K562 (cell line): ENCODE data around the gene PLEKHG4B. TPM values are rescaled to one million over a fixed set of nuclear protein-coding genes. Genes with fewer than 3 reads are reported as not detected.

Experiments
- ATAC-seq: fragments of 200-7000 bp; cut with Tn5 transposase; 3 replicates; pipeline ENCODE4 v1.9.1; 2020; ENCODE audit warnings: moderate library complexity
- BruUV-seq: library from RNA; stranded (reverse); fragments of 400-500 nt; replicated peaks from 2 replicates; lab custom pipeline; 2021; lab: Mats Ljungman, UMichigan
- CTCF ChIA-PET: fragments of 300-600 bp; formaldehyde crosslinking; extraction: SDS; loops from one replicate; lab custom pipeline; 2021; ENCODE audit warnings: low intra/inter-chr PET ratio; lab: Yijun Ruan, JAX
- POLR2A ChIA-PET: fragments of 300-600, 350-650 bp; sonication (Branson Sonifier 250); formaldehyde crosslinking; extraction: SDS; loops from one replicate; lab custom pipeline; 2021; ENCODE audit warnings: antibody characterized with exemption, inconsistent platforms; lab: Yijun Ruan, JAX
- DNase-seq, 4 experiments: peaks; one replicate each; pipeline versions ENCODE4 v3.0.0 to v3.0.0-alpha.2; 2011 to 2018; ENCODE audit warnings: low spot score in 3 of 4, mixed read lengths in 3 of 4; ENCODE audit errors: extremely low read depth in 1 of 4
- FAIRE-seq: peaks from 2 replicates; lab custom pipeline; 2011; peaks lifted over from hg19 to GRCh38; lab: Jason Lieb, UNC
- H2AFZ ChIP-seq: 2 replicates; pipeline ENCODE4 v1.6.0; 2011; ENCODE audit warnings: low read depth, low read length, control low read depth, inconsistent platforms
- H3K27ac ChIP-seq: fragments of 200-600 bp; 3 replicates; pipeline ENCODE4 v1.8.0; 2011; ENCODE audit warnings: low read depth, mild to moderate bottlenecking, control low read depth, inconsistent platforms, low read length, moderate library complexity, mixed read lengths; ENCODE audit errors: extremely low read depth
- H3K27me3 ChIP-seq, 2 experiments: fragments of 300-600 bp in 1 of 2; 2 replicates in 1 of 2; 3 replicates in 1 of 2; pipeline versions ENCODE4 v1.6.0 to v1.8.0; 2011; ENCODE audit warnings: inconsistent platforms in 2 of 2, low read length in 2 of 2, mild to moderate bottlenecking in 1 of 2, mixed read lengths in 1 of 2, moderate library complexity in 1 of 2; ENCODE audit not compliant: control insufficient read depth in 2 of 2, insufficient read depth in 2 of 2
- H3K36me3 ChIP-seq: fragments of 300-600 bp; 3 replicates; pipeline ENCODE4 v1.8.0; 2011; ENCODE audit warnings: mild to moderate bottlenecking, low read length, inconsistent platforms; ENCODE audit not compliant: control insufficient read depth, insufficient read depth
- H3K4me1 ChIP-seq, 2 experiments: fragments of 200-600 bp in 1 of 2; replicated peaks in 1 of 2; 2 replicates in 1 of 2; 3 replicates in 1 of 2; pipeline versions ENCODE4 v1.5.1 to v1.8.0; 2011; ENCODE audit warnings: inconsistent platforms in 2 of 2, low read length in 2 of 2, mild to moderate bottlenecking in 1 of 2, mixed read lengths in 1 of 2, moderate library complexity in 1 of 2; ENCODE audit not compliant: control insufficient read depth in 2 of 2, insufficient read depth in 2 of 2
- H3K4me2 ChIP-seq: 2 replicates; pipeline ENCODE4 v1.6.1; 2011; ENCODE audit warnings: low read length, control low read depth, inconsistent platforms, mixed read lengths; ENCODE audit not compliant: insufficient read depth
- H3K4me3 ChIP-seq: fragments of 200-600 bp; sonication (generic), shearing (Covaris generic); 2 replicates; pipeline ENCODE4 v1.5.1; 2016; ENCODE audit warnings: control low read depth, inconsistent platforms
- H3K79me2 ChIP-seq: fragments of 200-600 bp; 3 replicates; pipeline ENCODE4 v1.8.0; 2011; ENCODE audit warnings: low read length, inconsistent platforms; ENCODE audit not compliant: control insufficient read depth, insufficient read depth
- H3K9ac ChIP-seq, 2 experiments: 2 replicates each; pipeline versions ENCODE4 v1.6.0 to v1.6.1; 2011; ENCODE audit warnings: low read depth in 2 of 2, low read length in 2 of 2, control low read depth in 1 of 2, inconsistent platforms in 1 of 2, mild to moderate bottlenecking in 1 of 2, mixed read lengths in 1 of 2; ENCODE audit not compliant: insufficient read depth in 1 of 2
- H3K9me1 ChIP-seq: one replicate; pipeline ENCODE4 v1.6.0; 2011; ENCODE audit warnings: inconsistent platforms, mild to moderate bottlenecking, low read length, moderate library complexity; ENCODE audit not compliant: control insufficient read depth, insufficient read depth
- H3K9me3 ChIP-seq: replicated peaks from 2 replicates; pipeline ENCODE4 v1.5.1; 2011; ENCODE audit warnings: low read depth, low read length, inconsistent platforms; ENCODE audit not compliant: control insufficient read depth, insufficient read depth
- H4K20me1 ChIP-seq: replicated peaks from 2 replicates; pipeline ENCODE4 v1.6.1; 2011; ENCODE audit warnings: low read length, inconsistent platforms, mixed read lengths; ENCODE audit not compliant: control insufficient read depth, insufficient read depth
- ARNT ChIP-seq, 2 experiments: fragments of 450-650 bp; IDR thresholded peaks; 2 replicates each; pipeline ENCODE4 v1.6.1; 2016; ENCODE audit warnings: mild to moderate bottlenecking in 1 of 2
- NFE2L1 ChIP-seq: fragments of 450-650 bp; IDR thresholded peaks from 2 replicates; pipeline ENCODE4 v1.6.1; 2016; ENCODE audit warnings: missing genetic modification characterization, low read depth, mild to moderate bottlenecking, missing compliant biosample characterization, moderate library complexity, borderline replicate concordance
- PCBP1 ChIP-seq: fragments of 200-400 bp; formaldehyde crosslinking; IDR thresholded peaks from 2 replicates; pipeline ENCODE4 v1.6.1; 2018; ENCODE audit warnings: mild to moderate bottlenecking, low read depth, low read length; ENCODE audit not compliant: poor library complexity, severe bottlenecking
- RFX1 ChIP-seq: fragments of 450-650 bp; IDR thresholded peaks from 2 replicates; pipeline ENCODE4 v1.6.1; 2016; ENCODE audit warnings: mild to moderate bottlenecking, moderate library complexity
- SP1 ChIP-seq: sonication (generic); formaldehyde crosslinking; IDR thresholded peaks from 2 replicates; pipeline ENCODE4 v1.8.1; 2022; ENCODE audit warnings: mild to moderate bottlenecking, missing genetic modification reagents
- TOE1 ChIP-seq, 2 experiments: fragments of 450-650 bp in 1 of 2; sonication (generic) in 1 of 2; formaldehyde crosslinking in 1 of 2; IDR thresholded peaks; 2 replicates each; pipeline versions ENCODE4 v1.7.1 to v1.8.0; 2016 to 2022; ENCODE audit warnings: borderline replicate concordance in 2 of 2, mild to moderate bottlenecking in 2 of 2, antibody characterized with exemption in 1 of 2, inconsistent platforms in 1 of 2, low read depth in 1 of 2, missing genetic modification reagents in 1 of 2, moderate library complexity in 1 of 2
- ZNF12 ChIP-seq: sonication (generic); formaldehyde crosslinking; IDR thresholded peaks from 2 replicates; pipeline ENCODE4 v1.4.0; 2020; ENCODE audit warnings: mild to moderate bottlenecking, missing genetic modification reagents
- ZNF175 ChIP-seq: fragments of 200-800 bp; sonication (Bioruptor generic); IDR thresholded peaks from 2 replicates; pipeline ENCODE4 v1.6.1; 2016; ENCODE audit warnings: low read depth, mild to moderate bottlenecking, missing genetic modification characterization, missing compliant biosample characterization
- ZNF217 ChIP-seq: sonication (generic); formaldehyde crosslinking; IDR thresholded peaks from 2 replicates; pipeline ENCODE4 v1.8.0; 2022; ENCODE audit warnings: mild to moderate bottlenecking, missing genetic modification reagents
- WGBS: fragments of 100-300 bp; shearing (Covaris generic); methylation state at CpG from one replicate; pipeline ENCODE4 v1.1.6; 2016; ENCODE audit warnings: low coverage, mixed read lengths; ENCODE audit not compliant: insufficient coverage; ENCODE audit errors: missing lambda C conversion rate; 5-methylcytosine and 5-hydroxymethylcytosine counted together
- in situ Hi-C: fragments of 300-500 bp; cut with MboI; formaldehyde crosslinking; loops from 4 replicates; pipeline ENCODE4 v1.15.0; 2018; ENCODE audit warnings: inconsistent platforms, mixed read lengths
- intact Hi-C: fragments of 100-400 bp; cut with micrococcal nuclease; formaldehyde crosslinking; loops from 2 replicates; pipeline ENCODE4 v1.14.2; 2022
- polyA plus RNA-seq, 8 experiments: library from polyadenylated mRNA; depleted of rRNA in 4 of 8; stranded (reverse) in 5 of 8; unstranded in 3 of 8; fragments of >200 nt; fragmentation: Nextera tagmentation in 2 of 8; fragmentation: Illumina TruSeq in 1 of 8; extraction: Ambion mirVana in 2 of 8; extraction: Trizol in 1 of 8; gene quantifications; 2 replicates each; pipeline versions ENCODE4 v1.2.1 to v1.2.3, GENCODE V29; 2011 to 2014; ENCODE audit warnings: inconsistent platforms in 1 of 8, missing spikeins in 1 of 8
- total RNA-seq, 7 experiments: library from RNA; depleted of rRNA in 6 of 7; stranded (reverse); fragments of >200 nt in 6 of 7; fragmentation: Illumina TruSeq in 2 of 7; extraction: Trizol in 2 of 7; gene quantifications; 2 replicates each; pipeline versions ENCODE4 v1.2.1 to v1.2.3, GENCODE V29; 2011 to 2021; ENCODE audit warnings: low replicate concordance in 1 of 7
- TF ChIP-seq, protein P1 (sequence below): fragments of 250-450 bp; sonication (Bioruptor Pico); IDR thresholded peaks from 2 replicates; pipeline ENCODE4 v1.5.0; 2021; ENCODE audit warnings: mild to moderate bottlenecking, moderate library complexity
- TF ChIP-seq, protein P2 (sequence below): fragments of 250-450 bp; sonication (Bioruptor Pico); IDR thresholded peaks from 2 replicates; pipeline ENCODE4 v1.9.0; 2021; ENCODE audit warnings: mild to moderate bottlenecking, inconsistent platforms
- TF ChIP-seq, protein P3 (sequence below): fragments of 150-350 bp; conservative IDR thresholded peaks from 2 replicates; pipeline ENCODE4 v1.6.1; 2014; ENCODE audit warnings: low read length

PLEKHG4B gene
- total and polyA plus RNA-seq, 9 of the 15 experiments (the other 6 are each of a cell fraction or from before 2014, with no cell fraction given) = 0.02 TPM; not detected in 8

DNA sequence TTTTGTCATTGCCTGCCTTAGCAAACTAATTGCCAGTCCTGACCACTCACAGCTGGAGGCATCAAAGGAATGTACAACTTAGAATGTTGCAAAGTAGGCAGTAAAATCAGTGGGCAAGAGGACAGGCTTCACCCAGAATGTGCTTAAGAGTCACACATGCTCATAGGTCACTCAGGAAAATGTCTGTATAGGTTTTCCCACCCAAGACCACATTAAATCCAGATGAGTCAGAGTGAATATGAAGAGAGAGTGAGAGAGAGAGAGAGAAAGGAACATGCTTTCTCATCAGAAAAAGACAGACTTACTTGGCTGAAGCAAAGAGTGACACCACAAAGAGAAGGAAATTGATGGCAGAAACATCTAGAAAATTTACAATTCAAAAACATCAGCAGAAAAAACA, 37.9 kb downstream of the PLEKHG4B start (continued):
- TF ChIP-seq, protein P1, sequence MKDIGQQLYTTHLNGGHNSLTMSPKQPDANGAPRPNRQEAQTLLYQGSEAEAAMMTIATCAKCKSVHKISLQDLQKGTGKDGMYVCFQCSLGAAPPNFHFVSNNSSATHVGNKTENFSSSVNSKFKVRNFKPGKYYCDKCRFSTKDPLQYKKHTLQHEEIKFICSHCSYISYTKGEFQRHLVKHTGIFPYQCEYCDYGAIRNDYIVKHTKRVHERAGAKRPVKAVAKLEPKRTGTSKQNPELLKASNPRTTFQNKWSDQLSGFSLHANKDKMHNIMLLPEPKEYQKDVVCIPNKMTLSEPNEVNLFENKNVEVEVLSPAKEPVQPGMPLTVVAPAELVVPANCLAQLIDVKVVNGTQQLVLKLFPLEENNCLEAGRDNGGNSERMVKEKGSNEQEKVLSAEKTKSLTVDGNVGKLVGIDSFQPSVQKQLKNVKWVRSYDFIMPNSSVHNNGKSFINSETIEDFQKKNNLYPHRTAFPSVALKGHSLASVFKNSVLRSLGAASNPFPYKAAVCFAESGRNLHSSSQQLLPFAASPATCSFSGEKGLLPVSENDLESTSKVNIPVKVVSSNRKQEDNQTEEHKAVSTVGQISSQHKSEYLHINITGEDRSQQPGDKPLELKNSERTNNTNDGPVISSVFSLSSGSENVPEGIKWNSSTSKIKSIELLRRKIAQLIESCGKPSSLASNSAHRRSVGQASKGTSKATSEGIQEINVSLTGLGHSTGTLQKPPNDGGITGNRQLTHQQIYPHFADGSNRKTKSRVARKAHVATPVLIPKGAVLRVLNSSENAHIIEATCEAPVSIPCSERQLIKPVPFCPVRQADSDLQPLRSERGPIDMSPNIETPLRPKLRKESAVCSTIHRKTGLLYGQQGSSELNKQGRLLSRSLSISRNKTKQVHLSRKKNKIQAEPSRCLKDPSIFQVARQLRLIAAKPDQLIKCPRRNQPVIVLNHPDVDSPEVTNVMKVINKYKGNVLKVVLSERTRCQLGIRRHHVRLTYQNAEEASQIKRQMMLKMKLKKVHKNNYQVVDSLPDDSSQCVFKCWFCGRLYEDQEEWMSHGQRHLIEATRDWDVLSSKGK (CRISPR knock-in tag) = no peak
- TF ChIP-seq ZNF12 (CRISPR knock-in tag) = no peak
- TF ChIP-seq ZNF217 = no peak
- no peak for TF ChIP-seq NFE2L1 (tag)
- TF ChIP-seq, all 486 proteins: peak for 0

DNA sequence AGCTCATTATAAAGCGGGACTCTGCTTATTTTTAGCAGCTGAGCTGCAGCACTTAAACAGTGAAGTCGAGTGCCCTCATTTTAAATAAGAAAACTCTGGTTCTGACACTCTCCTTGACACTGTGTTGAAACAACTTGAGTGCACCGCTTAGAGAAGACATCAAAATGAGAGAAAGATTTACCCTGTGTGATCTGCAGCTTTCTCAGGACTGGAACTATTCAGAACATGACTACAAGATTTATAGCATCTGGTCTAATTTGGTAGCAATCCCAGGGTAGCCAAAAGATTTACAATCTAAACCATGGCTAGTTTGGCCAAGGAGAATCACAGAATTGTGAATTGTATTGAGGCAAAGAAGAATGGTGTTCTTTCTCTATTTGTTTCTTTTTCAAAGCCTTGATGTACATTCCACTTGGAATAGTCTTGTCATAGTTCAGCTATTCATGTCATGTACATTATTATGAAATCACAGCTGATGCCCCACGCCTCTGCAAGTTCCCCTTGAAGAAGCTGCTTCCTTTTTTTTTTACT, 38.7 kb downstream of the PLEKHG4B start:
- ATAC-seq (no peak), FAIRE-seq (no peak), DNase-seq (no peak)
- Histone ChIP-seq H3K4me2 (no peak overlapping the region), H3K36me3 (no peaks in the 10 kb centered on the region), H3K27me3 (no peaks in the 10 kb centered on the region), H3K4me3 (no peak overlapping the region), H3K9me3 (no peaks in the 10 kb centered on the region), H2AFZ (no peak overlapping the region), H3K79me2 (no peaks in the 10 kb centered on the region), H4K20me1 (no peaks in the 10 kb centered on the region), H3K9me1 (no peaks in the 10 kb centered on the region), H3K4me1 (no peaks in the 10 kb centered on the region), H3K27ac (no peak overlapping the region), H3K9ac (no peak overlapping the region)
- WGBS = 0% methylated on average over 4 of the region's 4 CpGs
- in situ Hi-C loops = no loop called here
- ChIA-PET CTCF (no interaction called here), POLR2A (no interaction called here)
- intact Hi-C loops = no loop called here
- BruUV-seq = no TSS peak
- TF ChIP-seq ARNT (IDR thresholded peaks at IDR 0.05) = no peak
- TF ChIP-seq, protein P2, sequence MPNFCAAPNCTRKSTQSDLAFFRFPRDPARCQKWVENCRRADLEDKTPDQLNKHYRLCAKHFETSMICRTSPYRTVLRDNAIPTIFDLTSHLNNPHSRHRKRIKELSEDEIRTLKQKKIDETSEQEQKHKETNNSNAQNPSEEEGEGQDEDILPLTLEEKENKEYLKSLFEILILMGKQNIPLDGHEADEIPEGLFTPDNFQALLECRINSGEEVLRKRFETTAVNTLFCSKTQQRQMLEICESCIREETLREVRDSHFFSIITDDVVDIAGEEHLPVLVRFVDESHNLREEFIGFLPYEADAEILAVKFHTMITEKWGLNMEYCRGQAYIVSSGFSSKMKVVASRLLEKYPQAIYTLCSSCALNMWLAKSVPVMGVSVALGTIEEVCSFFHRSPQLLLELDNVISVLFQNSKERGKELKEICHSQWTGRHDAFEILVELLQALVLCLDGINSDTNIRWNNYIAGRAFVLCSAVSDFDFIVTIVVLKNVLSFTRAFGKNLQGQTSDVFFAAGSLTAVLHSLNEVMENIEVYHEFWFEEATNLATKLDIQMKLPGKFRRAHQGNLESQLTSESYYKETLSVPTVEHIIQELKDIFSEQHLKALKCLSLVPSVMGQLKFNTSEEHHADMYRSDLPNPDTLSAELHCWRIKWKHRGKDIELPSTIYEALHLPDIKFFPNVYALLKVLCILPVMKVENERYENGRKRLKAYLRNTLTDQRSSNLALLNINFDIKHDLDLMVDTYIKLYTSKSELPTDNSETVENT (CRISPR knock-in tag) = no peak
- TF ChIP-seq TOE1 (IDR thresholded peaks at IDR 0.05; ENCODE audit: borderline replicate concordance) = no peak
- no peak for TF ChIP-seq TOE1 (CRISPR knock-in tag; IDR thresholded peaks at IDR 0.05; ENCODE audit: borderline replicate concordance, low read depth)
- no peak for TF ChIP-seq SP1 (CRISPR knock-in tag)
- TF ChIP-seq PCBP1 = no peak
- TF ChIP-seq, protein P3, sequence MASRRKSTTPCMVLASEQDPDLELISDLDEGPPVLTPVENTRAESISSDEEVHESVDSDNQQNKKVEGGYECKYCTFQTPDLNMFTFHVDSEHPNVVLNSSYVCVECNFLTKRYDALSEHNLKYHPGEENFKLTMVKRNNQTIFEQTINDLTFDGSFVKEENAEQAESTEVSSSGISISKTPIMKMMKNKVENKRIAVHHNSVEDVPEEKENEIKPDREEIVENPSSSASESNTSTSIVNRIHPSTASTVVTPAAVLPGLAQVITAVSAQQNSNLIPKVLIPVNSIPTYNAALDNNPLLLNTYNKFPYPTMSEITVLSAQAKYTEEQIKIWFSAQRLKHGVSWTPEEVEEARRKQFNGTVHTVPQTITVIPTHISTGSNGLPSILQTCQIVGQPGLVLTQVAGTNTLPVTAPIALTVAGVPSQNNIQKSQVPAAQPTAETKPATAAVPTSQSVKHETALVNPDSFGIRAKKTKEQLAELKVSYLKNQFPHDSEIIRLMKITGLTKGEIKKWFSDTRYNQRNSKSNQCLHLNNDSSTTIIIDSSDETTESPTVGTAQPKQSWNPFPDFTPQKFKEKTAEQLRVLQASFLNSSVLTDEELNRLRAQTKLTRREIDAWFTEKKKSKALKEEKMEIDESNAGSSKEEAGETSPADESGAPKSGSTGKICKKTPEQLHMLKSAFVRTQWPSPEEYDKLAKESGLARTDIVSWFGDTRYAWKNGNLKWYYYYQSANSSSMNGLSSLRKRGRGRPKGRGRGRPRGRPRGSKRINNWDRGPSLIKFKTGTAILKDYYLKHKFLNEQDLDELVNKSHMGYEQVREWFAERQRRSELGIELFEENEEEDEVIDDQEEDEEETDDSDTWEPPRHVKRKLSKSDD = no peak
- no peak for TF ChIP-seq ZNF175
- no peak for TF ChIP-seq RFX1
